ENCODE data around the gene MRPS6.

Gene MRPS6

DNA sequence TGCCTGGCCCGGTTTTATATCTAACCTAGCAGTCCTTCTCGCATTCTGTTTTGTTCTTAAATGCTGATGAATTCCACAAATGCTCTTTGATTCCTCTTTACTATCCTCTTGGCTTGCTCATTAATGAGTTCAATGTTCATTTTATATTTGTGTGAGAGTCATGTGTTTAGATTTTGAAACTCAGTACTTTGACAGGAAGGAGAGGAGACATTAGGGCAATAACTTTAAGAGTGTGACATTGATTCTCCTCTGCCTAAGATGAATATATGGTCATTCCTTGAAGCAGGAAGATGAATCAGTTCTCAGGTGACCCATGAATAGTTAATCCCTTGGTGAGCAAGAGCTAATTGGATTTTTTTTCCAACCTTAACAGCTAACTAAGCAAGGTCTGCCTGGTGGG, 84.1 kb downstream of the MRPS6 start:
- H3K36me3 ChIP-seq, result no peaks in the 10 kb centered on the region
- no peaks in the 10 kb centered on the region; the same call in 1 of the 2 replicates for H3K9me3 ChIP-seq
- TF ChIP-seq, protein P1, sequence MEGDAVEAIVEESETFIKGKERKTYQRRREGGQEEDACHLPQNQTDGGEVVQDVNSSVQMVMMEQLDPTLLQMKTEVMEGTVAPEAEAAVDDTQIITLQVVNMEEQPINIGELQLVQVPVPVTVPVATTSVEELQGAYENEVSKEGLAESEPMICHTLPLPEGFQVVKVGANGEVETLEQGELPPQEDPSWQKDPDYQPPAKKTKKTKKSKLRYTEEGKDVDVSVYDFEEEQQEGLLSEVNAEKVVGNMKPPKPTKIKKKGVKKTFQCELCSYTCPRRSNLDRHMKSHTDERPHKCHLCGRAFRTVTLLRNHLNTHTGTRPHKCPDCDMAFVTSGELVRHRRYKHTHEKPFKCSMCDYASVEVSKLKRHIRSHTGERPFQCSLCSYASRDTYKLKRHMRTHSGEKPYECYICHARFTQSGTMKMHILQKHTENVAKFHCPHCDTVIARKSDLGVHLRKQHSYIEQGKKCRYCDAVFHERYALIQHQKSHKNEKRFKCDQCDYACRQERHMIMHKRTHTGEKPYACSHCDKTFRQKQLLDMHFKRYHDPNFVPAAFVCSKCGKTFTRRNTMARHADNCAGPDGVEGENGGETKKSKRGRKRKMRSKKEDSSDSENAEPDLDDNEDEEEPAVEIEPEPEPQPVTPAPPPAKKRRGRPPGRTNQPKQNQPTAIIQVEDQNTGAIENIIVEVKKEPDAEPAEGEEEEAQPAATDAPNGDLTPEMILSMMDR (IDR thresholded peaks at IDR 0.05; ENCODE audit: low read depth, low read length), result no peak
- no peaks in the 10 kb centered on the region for H3K27me3 ChIP-seq
- H3K4me3 ChIP-seq (ENCODE audit: low read depth, low read length), result no peak overlapping the region
- no peak for DNase-seq
- peaks cover 3% of the 10 kb centered on the region for H3K4me1 ChIP-seq

DNA sequence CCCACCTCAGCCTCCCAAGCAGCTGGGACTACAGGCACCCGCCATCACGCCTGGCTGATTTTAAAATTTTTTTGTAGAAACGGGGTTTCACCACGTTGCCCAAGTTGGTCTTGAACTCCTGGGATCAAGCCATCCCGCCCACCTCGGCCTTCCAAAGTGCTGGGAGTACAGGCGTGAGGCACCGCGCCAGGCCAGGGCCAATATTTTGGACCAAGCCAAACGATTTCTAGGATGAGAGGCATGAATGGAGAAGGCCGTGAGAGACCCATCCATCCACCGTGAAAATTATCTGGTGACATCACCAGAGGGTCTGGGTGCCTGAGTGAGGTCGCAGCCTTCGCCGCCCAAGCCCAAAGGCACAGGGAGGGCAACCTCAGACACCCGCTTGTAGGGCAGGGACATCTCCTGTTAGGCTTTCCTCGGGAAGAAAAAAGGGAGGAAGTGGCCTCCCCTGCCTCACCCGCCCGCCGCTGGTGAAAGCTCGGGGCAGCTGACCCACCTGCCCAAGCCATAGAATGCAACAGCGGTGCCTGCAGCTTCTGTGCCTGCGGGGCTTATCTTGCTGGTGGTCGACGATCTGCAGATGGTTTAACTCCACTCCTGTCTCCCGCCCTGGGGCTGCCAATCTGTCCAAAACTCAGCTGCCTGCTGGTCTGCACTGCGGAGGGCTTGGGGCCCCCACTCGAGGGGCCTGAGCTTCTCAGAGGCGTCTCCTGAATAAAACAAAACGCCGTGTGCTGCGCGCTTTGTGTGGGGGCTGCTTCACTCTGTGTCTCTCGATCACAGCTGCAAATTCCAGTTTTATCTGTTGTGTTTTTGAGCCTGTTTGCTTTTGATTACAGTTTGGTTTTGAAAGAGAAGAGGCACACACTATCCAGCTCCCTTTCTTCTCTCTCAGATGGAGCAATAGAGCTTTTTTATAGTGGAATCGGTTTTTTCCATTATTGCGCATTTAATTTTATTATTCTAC, 85.8 kb downstream of the MRPS6 start:
- TF ChIP-seq, protein P1 (IDR thresholded peaks at IDR 0.05; ENCODE audit: low read depth, low read length), result no peak
- DNase-seq, result no peak
- Histone ChIP-seq H3K36me3 (no peaks in the 10 kb centered on the region), H3K4me1 (peaks cover 3% of the 10 kb centered on the region), H3K27me3 (no peaks in the 10 kb centered on the region), H3K4me3 (ENCODE audit: low read depth, low read length) (no peak overlapping the region), H3K9me3 (no peaks in the 10 kb centered on the region; the same call in 1 of the 2 replicates)

GRCh38 chr21:34166468-34166867, 93.1 kb downstream of the MRPS6 start:
- no peaks in the 10 kb centered on the region for H3K36me3 ChIP-seq
- no peak overlapping the region for H3K4me3 ChIP-seq (ENCODE audit: low read depth, low read length)

DNA sequence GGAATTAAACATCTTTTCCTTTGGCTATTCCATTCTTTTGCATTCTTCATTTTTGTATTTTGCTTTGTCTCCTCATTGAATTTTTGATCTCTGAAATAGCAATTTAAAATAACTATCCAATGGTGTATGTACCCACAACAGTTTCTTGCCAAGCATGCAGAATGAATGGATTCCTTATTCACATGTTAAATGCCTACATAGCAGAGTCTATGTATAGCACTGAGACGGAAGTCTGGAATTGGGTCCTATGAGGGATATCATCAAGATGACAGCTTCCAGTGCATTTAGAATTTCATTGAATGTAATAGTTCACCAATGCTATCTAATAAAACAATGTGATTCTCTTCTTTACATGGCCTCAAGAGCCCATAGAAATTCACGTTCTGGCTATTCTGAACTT, 97.5 kb downstream of the MRPS6 start:
- peaks cover 5% of the 10 kb centered on the region; the same call in 1 of the 2 replicates for H3K9me3 ChIP-seq

More at GRCh38 chr21:34166468-34166867, 93.1 kb downstream of the MRPS6 start:
- Histone ChIP-seq H3K9me3 (peaks cover 5% of the 10 kb centered on the region; the same call in 1 of the 2 replicates), H3K27me3 (no peaks in the 10 kb centered on the region), H3K4me1 (no peaks in the 10 kb centered on the region)
- TF ChIP-seq, protein P1 (IDR thresholded peaks at IDR 0.05; ENCODE audit: low read depth, low read length), result no peak
- DNase-seq, result no peak

DNA sequence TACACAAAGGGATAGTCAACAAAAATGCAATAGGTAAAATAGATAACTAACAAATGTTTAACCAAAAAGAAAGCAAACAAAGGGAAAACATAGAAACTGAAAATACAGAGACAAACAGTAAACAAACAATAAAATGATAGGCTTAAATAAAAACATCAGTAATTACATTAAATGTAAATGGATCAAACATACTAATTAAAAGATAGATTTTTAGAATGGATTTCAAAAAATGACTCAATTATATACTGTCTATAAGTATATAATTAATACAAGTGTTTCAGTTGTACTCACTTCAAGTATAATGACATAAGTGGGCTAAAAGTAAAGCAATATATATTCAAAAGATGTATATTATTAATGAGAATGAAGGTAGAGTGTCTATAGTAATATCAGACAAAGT, 101.1 kb downstream of the MRPS6 start:
- H3K27me3 ChIP-seq, result no peaks in the 10 kb centered on the region
- no peak for DNase-seq
- H3K4me3 ChIP-seq (ENCODE audit: low read depth, low read length), result no peak overlapping the region
- H3K9me3 ChIP-seq, result no peaks in the 10 kb centered on the region
- H3K36me3 ChIP-seq, result no peaks in the 10 kb centered on the region
- TF ChIP-seq, protein P1 (IDR thresholded peaks at IDR 0.05; ENCODE audit: low read depth, low read length), result no peak
- H3K4me1 ChIP-seq, result no peaks in the 10 kb centered on the region

More for the DNA sequence above, 97.5 kb downstream of the MRPS6 start:
- Histone ChIP-seq H3K27me3 (no peaks in the 10 kb centered on the region), H3K36me3 (no peaks in the 10 kb centered on the region), H3K4me3 (ENCODE audit: low read depth, low read length) (no peak overlapping the region), H3K4me1 (no peaks in the 10 kb centered on the region)
- no peak for DNase-seq
- TF ChIP-seq, protein P1 (IDR thresholded peaks at IDR 0.05; ENCODE audit: low read depth, low read length), result no peak

DNA sequence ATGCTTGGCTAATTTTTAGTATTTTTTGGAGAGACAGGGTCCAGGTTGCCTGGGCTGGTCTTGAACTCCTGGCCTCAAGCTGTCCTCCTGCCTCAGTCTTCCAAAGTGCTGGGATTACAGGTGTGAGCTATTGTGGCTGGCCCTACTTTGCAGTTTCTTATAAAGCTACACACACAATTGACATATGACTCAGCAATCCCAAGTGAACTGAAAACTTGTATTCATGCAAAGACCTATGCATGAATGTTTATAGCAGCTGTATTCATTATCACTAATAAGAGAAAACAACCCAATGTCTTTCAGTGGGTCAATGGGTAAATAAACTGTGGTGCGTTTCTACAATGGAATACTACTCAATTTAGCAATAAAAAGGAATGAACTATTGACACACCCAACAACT, 103.1 kb downstream of the MRPS6 start:
- no peak overlapping the region for H3K4me3 ChIP-seq (ENCODE audit: low read depth, low read length)
- TF ChIP-seq, protein P1 (IDR thresholded peaks at IDR 0.05; ENCODE audit: low read depth, low read length), result no peak

More for the DNA sequence above, 103.1 kb downstream of the MRPS6 start:
- H3K9me3 ChIP-seq, result no peaks in the 10 kb centered on the region
- no peak for DNase-seq
- H3K27me3 ChIP-seq, result no peaks in the 10 kb centered on the region
- no peaks in the 10 kb centered on the region for H3K4me1 ChIP-seq
- no peaks in the 10 kb centered on the region for H3K36me3 ChIP-seq
